D721Med (cell line): ENCODE measurements around the gene SIRT3.

Source experiments
- DNase-seq: peaks from one replicate; pipeline ENCODE4 v3.0.0; 2011; ENCODE audit warnings: low spot score; ENCODE audit not compliant: insufficient read length
- FAIRE-seq: peaks from 2 replicates; lab custom pipeline; 2011; peaks lifted over from hg19 to GRCh38; lab: Jason Lieb, UNC
- CTCF ChIP-seq: IDR thresholded peaks from 2 replicates; pipeline ENCODE4 v1.5.1; 2012; ENCODE audit warnings: mild to moderate bottlenecking, control low read depth; ENCODE audit not compliant: insufficient read depth; ENCODE audit errors: missing control alignments

SIRT3 gene

GRCh38 chr11:217704-218103 lies 18.4 kb downstream of the SIRT3 start:
- DNase-seq (no peak), FAIRE-seq (no peak)
- TF ChIP-seq CTCF: no peak

- TF ChIP-seq CTCF: no peak
- FAIRE-seq (no peak), DNase-seq (no peak)
Measured at GRCh38 chr11:216081-216974, 19.8 kb downstream of the SIRT3 start.

- no peak for DNase-seq
- FAIRE-seq: no peak
- no peak for TF ChIP-seq CTCF
Measured at GRCh38 chr11:215581-216037, 20.5 kb downstream of the SIRT3 start.

GRCh38 chr11:214083-214482 lies 22.1 kb downstream of the SIRT3 start:
- TF ChIP-seq CTCF: no peak
- FAIRE-seq (no peak), DNase-seq (no peak)

- TF ChIP-seq CTCF: no peak
- FAIRE-seq: no peak
- DNase-seq: no peak
Measured at GRCh38 chr11:213111-213510, 23.0 kb downstream of the SIRT3 start.

GRCh38 chr11:212150-213100 lies 23.7 kb downstream of the SIRT3 start:
- no peak for FAIRE-seq
- DNase-seq: no peak
- TF ChIP-seq CTCF: no peak
